ENCODE measurements around the gene LEMD2. TPM values are rescaled to one million over a fixed set of nuclear protein-coding genes. Genes with fewer than 3 reads are reported as not detected.
"Not testable (repeated sequence)": the region's sequence is repeated elsewhere in the genome, so short reads cannot be mapped to it uniquely, and the experiment has no call there.

LEMD2 gene
- polyA plus RNA-seq, 3 donors = 11.4 to 59.5 (median 13.8) TPM

GRCh38 chr6:33833599-33833998, 44.7 kb upstream of the LEMD2 start:
- H3K4me2 ChIP-seq (replicated peaks; ENCODE audit: extremely low read depth, low read length, poor library complexity, severe bottlenecking) = no peak overlapping the region
- intact Hi-C loops (cut with micrococcal nuclease) = no loop called here
- H3K27me3 ChIP-seq (ENCODE audit: control insufficient read depth in 2 of 2, insufficient read depth in 2 of 2, low read length in 2 of 2) = no peaks in the 10 kb centered on the region
- 100% methylated on average over 1 of the region's 6 CpGs for WGBS (ENCODE audit: insufficient coverage)
- peaks cover 0 to 5% of the 10 kb centered on the region in 2 donors for H3K9me3 ChIP-seq (replicated peaks in 1 of 2; ENCODE audit: control insufficient read depth in 1 of 2, insufficient read depth in 1 of 2, low read length in 2 of 2)
- H4K20me1 ChIP-seq (ENCODE audit: insufficient read depth, low read length) = no peaks in the 10 kb centered on the region
- H3K4me3 ChIP-seq (replicated peaks in 1 of 3; ENCODE audit: low read depth in 2 of 3, low read length in 3 of 3) = no peak overlapping the region
- no peaks in the 10 kb centered on the region for H3K79me2 ChIP-seq (ENCODE audit: insufficient read depth, low read length)
- peaks cover 1% of the 10 kb centered on the region for H3K4me1 Mint-ChIP-seq
- H3K9me3 Mint-ChIP-seq = peaks cover 0 to 15% (median 8%) of the 10 kb centered on the region in 7 donors
- no peaks in the 10 kb centered on the region for H3K4me1 ChIP-seq (ENCODE audit: control insufficient read depth in 1 of 2, insufficient read depth in 2 of 2, low read length in 2 of 2)
- no peak overlapping the region for H3K27ac ChIP-seq (ENCODE audit: low read depth in 1 of 2, low read length in 2 of 2)
- peaks cover 6 to 20% (median 14%) of the 10 kb centered on the region in 3 donors for H3K27me3 Mint-ChIP-seq (ENCODE audit: low read depth in 3 of 3)
- no peaks in the 10 kb centered on the region for H3K36me3 Mint-ChIP-seq
- H3K27ac Mint-ChIP-seq = no peak overlapping the region
- H3K4me3 Mint-ChIP-seq = no peak overlapping the region
- H2AFZ ChIP-seq (ENCODE audit: insufficient read depth, low read depth, low read length, poor library complexity, severe bottlenecking) = no peak overlapping the region
- H3K36me3 ChIP-seq (replicated peaks in 1 of 2; ENCODE audit: control insufficient read depth in 1 of 2, insufficient read depth in 2 of 2, low read length in 2 of 2) = no peaks in the 10 kb centered on the region
- no peak for TF ChIP-seq CTCF (IDR thresholded peaks at IDR 0.05)
- H3K9ac ChIP-seq (ENCODE audit: insufficient read depth, low read length, poor library complexity, severe bottlenecking) = no peak overlapping the region
- DNase-seq = no peak

GRCh38 chr6:33832831-33833230, 43.9 kb upstream of the LEMD2 start:
- H3K79me2 ChIP-seq (ENCODE audit: insufficient read depth, low read length); H2AFZ ChIP-seq (ENCODE audit: insufficient read depth, low read depth, low read length, poor library complexity, severe bottlenecking); H3K4me2 ChIP-seq (replicated peaks; ENCODE audit: extremely low read depth, low read length, poor library complexity, severe bottlenecking); intact Hi-C loops (cut with micrococcal nuclease); H4K20me1 ChIP-seq (ENCODE audit: insufficient read depth, low read length); H3K27ac Mint-ChIP-seq; H3K27me3 ChIP-seq (ENCODE audit: control insufficient read depth in 2 of 2, insufficient read depth in 2 of 2, low read length in 2 of 2); H3K9ac ChIP-seq (ENCODE audit: insufficient read depth, low read length, poor library complexity, severe bottlenecking); H3K4me3 ChIP-seq (replicated peaks in 1 of 3; ENCODE audit: low read depth in 2 of 3, low read length in 3 of 3); H3K9me3 ChIP-seq (replicated peaks in 1 of 2; ENCODE audit: control insufficient read depth in 1 of 2, insufficient read depth in 1 of 2, low read length in 2 of 2); H3K27ac ChIP-seq (ENCODE audit: low read depth in 1 of 2, low read length in 2 of 2); H3K36me3 Mint-ChIP-seq; DNase-seq; H3K36me3 ChIP-seq (replicated peaks in 1 of 2; ENCODE audit: control insufficient read depth in 1 of 2, insufficient read depth in 2 of 2, low read length in 2 of 2); H3K4me1 Mint-ChIP-seq; H3K4me1 ChIP-seq (ENCODE audit: control insufficient read depth in 1 of 2, insufficient read depth in 2 of 2, low read length in 2 of 2); H3K4me3 Mint-ChIP-seq: not testable (repeated sequence)
- no CpG with 5 or more reads among the region's 32 CpGs for WGBS (ENCODE audit: insufficient coverage)
- Mint-ChIP-seq H3K27me3 (ENCODE audit: low read depth in 3 of 3) (peaks cover 3 to 16% (median 15%) of the 10 kb centered on the region in 3 donors), H3K9me3 (peaks cover 0 to 15% (median 8%) of the 10 kb centered on the region in 7 donors)

GRCh38 chr6:33831725-33832124, 42.8 kb upstream of the LEMD2 start:
- DNase-seq; H3K36me3 ChIP-seq (replicated peaks in 1 of 2; ENCODE audit: control insufficient read depth in 1 of 2, insufficient read depth in 2 of 2, low read length in 2 of 2); H4K20me1 ChIP-seq (ENCODE audit: insufficient read depth, low read length); H3K4me2 ChIP-seq (replicated peaks; ENCODE audit: extremely low read depth, low read length, poor library complexity, severe bottlenecking); H3K36me3 Mint-ChIP-seq; H3K27me3 ChIP-seq (ENCODE audit: control insufficient read depth in 2 of 2, insufficient read depth in 2 of 2, low read length in 2 of 2); H3K79me2 ChIP-seq (ENCODE audit: insufficient read depth, low read length); H3K9ac ChIP-seq (ENCODE audit: insufficient read depth, low read length, poor library complexity, severe bottlenecking); H3K4me1 ChIP-seq (ENCODE audit: control insufficient read depth in 1 of 2, insufficient read depth in 2 of 2, low read length in 2 of 2); H3K4me1 Mint-ChIP-seq; intact Hi-C loops (cut with micrococcal nuclease); H3K27ac ChIP-seq (ENCODE audit: low read depth in 1 of 2, low read length in 2 of 2); H3K9me3 ChIP-seq (replicated peaks in 1 of 2; ENCODE audit: control insufficient read depth in 1 of 2, insufficient read depth in 1 of 2, low read length in 2 of 2); H2AFZ ChIP-seq (ENCODE audit: insufficient read depth, low read depth, low read length, poor library complexity, severe bottlenecking); H3K27ac Mint-ChIP-seq; H3K4me3 Mint-ChIP-seq; H3K4me3 ChIP-seq (replicated peaks in 1 of 3; ENCODE audit: low read depth in 2 of 3, low read length in 3 of 3): not testable (repeated sequence)
- Mint-ChIP-seq H3K27me3 (ENCODE audit: low read depth in 3 of 3) (peaks cover 4 to 15% (median 14%) of the 10 kb centered on the region in 3 donors), H3K9me3 (peaks cover 0 to 10% (median 3%) of the 10 kb centered on the region in 7 donors)
- 100% methylated on average over 1 of the region's 5 CpGs for WGBS (ENCODE audit: insufficient coverage)

All from CD14-positive monocyte (primary cell).